CD4-positive, alpha-beta T cell treated with Interleukin-6 at 100 ng/mL for 8 hours (primary cell): ENCODE measurements around the gene ZNF655.
A peak's percentile ranks its signal among the peaks of the same experiment; 100 is the strongest.

ENCODE experiments used
- DNase-seq: peaks from one replicate; pipeline ENCODE4 v3.0.0-alpha.2; 2020; ENCODE audit warnings: mixed read lengths, low spot score

ZNF655 gene

GRCh38 chr7:99606531-99606930 lies 48.1 kb downstream of the ZNF655 start:
- DNase-seq, result no peak

DNA sequence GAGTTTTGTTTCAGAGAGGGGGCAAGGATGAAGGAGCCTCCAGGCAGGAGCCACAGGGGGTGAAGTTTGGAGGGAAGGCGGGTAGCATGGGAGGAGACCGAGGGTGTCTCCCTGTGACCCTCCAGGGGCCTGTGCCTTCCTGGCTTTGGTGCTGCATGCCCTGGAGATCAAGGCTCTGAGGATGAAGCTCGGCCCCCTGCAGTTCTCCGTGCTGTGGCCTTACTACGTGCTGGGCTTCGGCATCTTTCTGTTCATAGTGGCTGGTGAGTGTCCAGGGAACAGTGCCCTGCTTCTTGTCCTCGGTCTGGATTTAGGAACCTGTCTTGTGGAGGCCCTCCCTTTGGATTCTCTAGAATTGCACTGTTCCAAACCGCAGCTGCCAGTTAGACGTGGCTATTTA lies 49.1 kb downstream of the ZNF655 start:
- DNase-seq, result no peak

GRCh38 chr7:99614495-99614894 lies 56.1 kb downstream of the ZNF655 start:
- no peak for DNase-seq

DNA sequence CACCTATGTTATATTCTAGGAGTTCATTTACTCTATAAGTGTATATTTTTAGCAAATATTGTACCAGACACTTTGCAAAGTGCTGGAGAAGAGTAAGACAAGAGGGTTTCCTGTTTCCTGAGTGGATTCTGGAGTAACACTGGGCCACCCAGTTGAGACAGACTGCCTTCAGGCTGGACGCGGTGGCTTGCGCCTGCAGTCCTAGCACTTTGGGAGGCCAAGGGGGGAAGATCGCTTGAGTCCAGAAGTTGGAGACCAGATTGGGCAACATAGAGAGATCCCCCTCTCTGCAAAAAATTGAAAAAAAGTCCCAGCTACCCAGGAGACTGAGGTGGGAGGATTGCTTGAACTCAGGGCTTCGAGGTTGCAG lies 57.5 kb downstream of the ZNF655 start:
- no peak for DNase-seq

- DNase-seq, result peak; percentile 88
Measured at GRCh38 chr7:99616359-99617191, 58.1 kb downstream of the ZNF655 start, which contains the start of gene ZSCAN25. ZSCAN25 (plus strand) TSS chr7:99616946; CDS start chr7:99619607, 2,661 bp downstream.

DNA sequence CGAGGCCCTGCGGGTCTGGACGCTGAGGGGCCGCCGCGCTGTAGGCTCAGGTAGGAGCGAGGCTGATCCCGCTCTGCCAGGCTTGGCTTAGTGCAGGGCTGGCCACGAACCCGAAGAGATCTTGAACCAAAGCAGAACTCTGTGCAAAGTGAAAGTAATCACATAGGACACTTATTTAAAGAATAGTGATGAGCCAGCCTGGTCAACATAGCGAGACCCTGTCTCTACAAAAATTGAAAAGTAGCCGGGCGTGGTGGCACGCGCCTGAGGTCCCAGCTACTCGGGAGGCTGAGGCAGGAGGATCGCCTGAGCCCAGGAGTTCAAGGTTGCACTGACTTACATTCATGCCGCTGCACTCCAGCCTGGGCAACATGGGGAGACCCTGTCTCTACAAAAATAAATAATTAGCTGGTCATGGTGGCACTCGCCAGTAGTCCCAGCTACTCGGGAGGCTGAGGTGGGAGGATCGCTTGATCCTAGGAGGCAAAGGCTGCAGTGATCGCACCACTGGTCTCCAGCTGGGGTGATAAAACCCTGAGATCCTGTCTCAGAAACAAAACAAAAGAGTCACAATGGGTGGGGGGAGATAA lies 58.8 kb downstream of the ZNF655 start:
- no peak for DNase-seq

- no peak for DNase-seq
Measured at GRCh38 chr7:99618726-99619125, 60.3 kb downstream of the ZNF655 start.

DNA sequence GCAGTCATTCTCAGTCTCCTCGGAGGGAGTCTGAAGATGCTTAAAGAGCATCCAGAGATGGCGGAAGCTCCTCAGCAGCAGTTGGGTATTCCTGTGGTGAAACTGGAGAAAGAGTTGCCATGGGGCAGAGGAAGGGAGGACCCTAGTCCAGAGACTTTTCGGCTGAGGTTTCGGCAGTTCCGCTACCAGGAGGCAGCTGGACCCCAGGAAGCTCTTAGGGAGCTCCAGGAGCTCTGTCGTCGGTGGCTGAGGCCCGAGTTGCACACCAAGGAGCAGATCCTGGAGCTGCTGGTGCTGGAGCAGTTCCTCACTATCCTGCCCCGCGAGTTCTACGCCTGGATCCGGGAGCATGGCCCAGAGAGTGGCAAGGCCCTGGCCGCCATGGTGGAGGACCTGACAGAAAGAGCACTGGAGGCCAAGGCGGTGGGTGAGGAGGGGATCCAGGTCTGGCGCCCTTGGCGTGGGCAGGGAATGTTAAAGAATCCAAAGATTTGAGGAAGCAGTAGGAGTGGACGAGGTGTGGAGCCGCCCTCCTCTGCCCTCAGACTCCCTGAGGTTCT lies 61.2 kb downstream of the ZNF655 start:
- no peak for DNase-seq

DNA sequence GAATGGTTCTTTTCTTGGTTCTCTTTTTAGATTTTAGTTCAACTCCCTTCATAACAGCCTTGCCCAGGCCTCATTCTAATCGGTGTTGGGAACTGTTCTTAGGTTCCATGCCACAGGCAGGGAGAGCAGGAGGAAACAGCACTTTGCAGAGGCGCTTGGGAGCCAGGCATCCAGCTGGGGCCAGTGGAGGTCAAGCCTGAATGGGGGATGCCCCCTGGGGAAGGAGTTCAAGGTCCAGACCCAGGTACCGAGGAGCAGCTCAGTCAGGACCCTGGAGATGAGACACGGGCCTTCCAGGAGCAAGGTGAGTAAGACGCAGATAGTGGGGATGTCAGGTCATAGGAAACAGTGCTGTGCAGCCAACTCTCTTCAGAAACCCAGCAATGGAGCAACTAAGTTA lies 62.8 kb downstream of the ZNF655 start:
- no peak for DNase-seq

GRCh38 chr7:99622596-99622995 lies 64.2 kb downstream of the ZNF655 start:
- no peak for DNase-seq

GRCh38 chr7:99623091-99623693 lies 64.8 kb downstream of the ZNF655 start:
- no peak for DNase-seq

DNA sequence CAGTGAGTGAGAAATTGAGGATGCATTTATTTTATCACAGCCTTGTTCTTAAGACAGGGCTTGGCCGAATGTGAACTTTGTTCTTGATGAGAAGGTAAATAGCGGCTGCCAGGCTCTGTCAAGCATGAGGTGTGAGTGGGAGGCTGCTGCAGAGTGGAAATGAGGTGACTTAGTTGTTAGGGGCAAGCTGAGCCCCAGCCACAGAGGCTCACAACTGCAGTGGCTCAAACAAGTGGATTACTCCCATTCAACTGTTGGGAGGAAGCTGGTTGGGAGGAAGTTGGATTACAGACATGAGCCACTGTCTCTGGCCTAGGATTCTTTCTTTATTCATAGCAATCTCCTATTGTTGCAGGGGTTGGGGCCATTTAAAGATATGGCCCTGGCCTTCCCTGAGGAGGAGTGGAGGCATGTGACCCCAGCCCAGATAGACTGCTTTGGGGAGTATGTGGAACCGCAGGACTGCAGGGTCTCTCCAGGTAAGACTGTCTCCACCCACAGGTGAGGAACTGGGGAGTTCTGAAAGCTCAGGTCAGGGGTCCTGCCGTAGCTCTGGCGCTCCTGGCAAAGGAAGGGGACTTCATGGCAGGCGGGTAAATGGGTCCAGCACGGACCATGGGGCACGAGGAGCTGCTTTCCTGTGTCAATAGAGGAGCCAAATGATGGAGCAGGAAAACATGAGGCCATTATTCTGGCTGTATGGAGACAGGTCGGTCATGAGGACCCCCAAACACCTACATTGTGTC lies 65.4 kb downstream of the ZNF655 start:
- DNase-seq, result no peak

DNA sequence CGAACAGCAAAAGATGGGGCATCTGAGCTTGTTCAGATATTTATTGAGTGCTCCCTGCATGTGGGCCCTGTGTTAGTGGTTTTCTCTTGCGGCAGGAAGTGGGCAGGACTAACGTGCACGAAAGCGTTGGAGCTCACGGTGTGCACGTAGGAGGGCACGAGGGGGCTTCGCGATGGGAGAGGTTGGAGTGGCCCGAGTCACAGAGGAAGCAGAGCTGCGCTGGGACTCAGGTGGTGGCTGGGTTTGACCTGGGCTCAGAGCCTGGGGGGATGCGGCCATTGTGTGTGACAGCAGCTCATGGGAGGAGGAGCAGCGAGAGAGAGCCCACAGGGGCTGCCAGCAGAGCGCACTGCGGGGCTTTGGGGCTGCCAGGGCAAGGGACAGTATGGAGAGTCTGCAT lies 66.0 kb downstream of the ZNF655 start:
- DNase-seq, result peak; percentile 72

DNA sequence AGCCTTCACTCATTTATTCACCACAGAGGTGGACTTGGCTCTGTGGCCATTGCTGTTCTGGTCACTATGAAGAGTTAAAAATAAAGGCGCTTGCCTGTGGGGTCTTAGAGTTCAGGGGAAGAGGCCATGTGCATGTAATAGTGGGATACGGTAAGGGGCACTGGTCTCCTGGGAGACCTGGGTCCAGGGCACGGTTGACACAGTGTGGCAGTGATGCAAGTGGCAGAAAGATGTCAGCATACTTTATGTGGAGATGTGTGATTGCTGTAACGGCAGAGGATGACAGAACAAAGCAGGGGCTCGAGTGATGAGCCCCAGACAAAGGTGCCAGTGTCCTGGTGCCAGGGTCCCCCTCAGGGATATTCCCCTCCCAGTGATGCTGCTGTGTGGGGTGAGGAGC lies 66.9 kb downstream of the ZNF655 start:
- DNase-seq, result no peak

GRCh38 chr7:99625961-99626360 lies 67.5 kb downstream of the ZNF655 start:
- no peak for DNase-seq
